Hepatocyte (in vitro differentiated cells): ENCODE data around the gene FGGY. TPM values are rescaled to one million over a fixed set of nuclear protein-coding genes. Genes with fewer than 3 reads are reported as not detected.

ENCODE experiments used
- DNase-seq: peaks from one replicate; pipeline ENCODE4 v3.0.0-alpha.2; 2016; ENCODE audit warnings: low spot score
- H2AFZ ChIP-seq: fragments of 200-600 bp; sonication (generic); 2 replicates; pipeline ENCODE4 v1.6.0; 2016; ENCODE audit warnings: antibody characterized with exemption, mild to moderate bottlenecking
- H3K27ac ChIP-seq: fragments of 200-600 bp; sonication (generic); 2 replicates; pipeline ENCODE4 v1.5.1; 2016; ENCODE audit warnings: mild to moderate bottlenecking
- H3K27me3 ChIP-seq: fragments of 200-600 bp; sonication (generic); 2 replicates; pipeline ENCODE4 v1.6.1; 2016
- H3K36me3 ChIP-seq: fragments of 200-600 bp; sonication (generic); replicated peaks from 2 replicates; pipeline ENCODE4 v1.5.1; 2016; ENCODE audit warnings: low read depth; ENCODE audit not compliant: insufficient read depth
- H3K4me1 ChIP-seq: fragments of 200-600 bp; sonication (generic); 2 replicates; pipeline ENCODE4 v1.5.1; 2016; ENCODE audit warnings: mild to moderate bottlenecking, moderate library complexity; ENCODE audit not compliant: insufficient read depth
- H3K4me2 ChIP-seq: fragments of 200-600 bp; sonication (generic); 2 replicates; pipeline ENCODE4 v1.6.0; 2016
- H3K4me3 ChIP-seq: fragments of 200-600 bp; sonication (generic); 2 replicates; pipeline ENCODE4 v1.5.1; 2016; ENCODE audit warnings: mild to moderate bottlenecking
- H3K79me2 ChIP-seq: fragments of 200-600 bp; sonication (generic); 2 replicates; pipeline ENCODE4 v1.6.0; 2017; ENCODE audit warnings: mild to moderate bottlenecking
- H3K9me2 ChIP-seq: fragments of 200-600 bp; sonication (generic); replicated peaks from 2 replicates; pipeline ENCODE4 v1.6.0; 2017; ENCODE audit warnings: mild to moderate bottlenecking; ENCODE audit not compliant: insufficient read depth
- H3K9me3 ChIP-seq: fragments of 200-600 bp; sonication (generic); 2 replicates; pipeline ENCODE4 v1.5.1; 2016; ENCODE audit warnings: low read depth, mild to moderate bottlenecking
- H4K20me1 ChIP-seq: fragments of 200-600 bp; sonication (generic); 2 replicates; pipeline ENCODE4 v1.6.0; 2016; ENCODE audit warnings: mild to moderate bottlenecking; ENCODE audit not compliant: insufficient read depth, poor library complexity, severe bottlenecking
- EZH2 ChIP-seq: fragments of 200-600 bp; sonication (generic); IDR thresholded peaks from 2 replicates; pipeline ENCODE4 v1.6.1; 2016; ENCODE audit warnings: antibody characterized with exemption, mild to moderate bottlenecking, borderline replicate concordance
- EZH2phosphoT487 ChIP-seq: fragments of 200-600 bp; sonication (generic); IDR thresholded peaks from one replicate; pipeline ENCODE4 v1.6.1; 2018; ENCODE audit warnings: antibody characterized with exemption, mild to moderate bottlenecking, low read depth, moderate library complexity; ENCODE audit not compliant: unreplicated experiment, severe bottlenecking
- WGBS: methylation state at CpG from one replicate; pipeline ENCODE4 v1.1.6; 2016; ENCODE audit warnings: low lambda C conversion rate; ENCODE audit errors: missing lambda C conversion rate; 5-methylcytosine and 5-hydroxymethylcytosine counted together
- polyA plus RNA-seq: library from polyadenylated mRNA; unstranded; fragments of >200 nt; fragmentation: Nextera tagmentation; extraction: Ambion mirVana; gene quantifications from 2 replicates; pipeline ENCODE4 v1.2.1, GENCODE V29; 2016
- total RNA-seq: library from RNA; depleted of rRNA; stranded (reverse); fragments of >200 nt; gene quantifications from 2 replicates; pipeline ENCODE4 v1.2.3, GENCODE V29; 2014
- TF ChIP-seq, protein P1 (sequence below): fragments of 200-600 bp; sonication (generic); IDR thresholded peaks from 2 replicates; pipeline ENCODE4 v1.5.1; 2016; ENCODE audit warnings: antibody characterized with exemption, mild to moderate bottlenecking; ENCODE audit not compliant: poor library complexity

FGGY gene
- total and polyA plus RNA-seq, 2 experiments from 2014 or later: 18.0 to 20.6 TPM

DNA sequence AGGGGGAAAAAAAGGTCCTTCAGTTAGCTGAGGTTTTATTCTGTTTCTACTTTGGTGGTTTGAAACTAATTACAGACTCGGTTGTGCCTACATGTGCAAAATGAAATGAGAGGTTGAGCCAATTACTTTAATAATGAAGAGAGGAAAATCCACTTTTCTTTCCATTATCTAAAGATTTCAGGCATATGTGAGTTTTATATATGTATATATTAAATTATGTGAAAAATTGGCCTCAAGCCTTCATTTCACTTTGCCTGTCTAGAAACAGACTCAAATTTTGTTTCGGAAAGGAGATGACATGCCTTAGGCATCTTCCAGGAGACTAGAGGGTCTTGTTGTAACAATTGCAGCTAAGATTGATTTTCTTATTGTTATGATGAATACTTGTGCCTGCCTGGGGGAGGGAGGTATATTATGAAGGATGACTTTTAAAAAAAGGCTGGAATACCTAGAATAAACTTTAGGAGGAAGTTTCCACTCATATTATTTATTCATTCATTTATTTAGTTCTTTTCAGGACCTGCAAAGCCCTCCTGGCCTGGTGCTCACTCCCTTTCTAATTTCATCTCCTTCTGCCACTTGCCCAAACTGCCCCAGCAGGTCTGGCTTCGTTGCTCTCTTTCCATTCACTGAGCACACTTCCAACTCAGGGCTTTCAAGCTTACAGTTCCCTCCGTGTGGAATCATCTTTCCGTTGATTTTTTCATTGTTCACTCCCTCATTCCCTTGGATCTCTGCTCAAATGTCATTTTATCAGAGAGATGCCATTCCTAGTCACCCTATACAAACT, 423.6 kb downstream of the FGGY start:
- Histone ChIP-seq H4K20me1 (no peaks in the 10 kb centered on the region), H3K4me1 (no peaks in the 10 kb centered on the region), H2AFZ (no peak overlapping the region), H3K4me2 (no peak overlapping the region), H3K36me3 (no peaks in the 10 kb centered on the region), H3K4me3 (no peak overlapping the region), H3K79me2 (no peaks in the 10 kb centered on the region), H3K27ac (no peak overlapping the region), H3K9me2 (no peaks in the 10 kb centered on the region), H3K9me3 (no peaks in the 10 kb centered on the region), H3K27me3 (no peaks in the 10 kb centered on the region)
- TF ChIP-seq EZH2phosphoT487 (no peak), EZH2 (no peak)
- TF ChIP-seq, protein P1, sequence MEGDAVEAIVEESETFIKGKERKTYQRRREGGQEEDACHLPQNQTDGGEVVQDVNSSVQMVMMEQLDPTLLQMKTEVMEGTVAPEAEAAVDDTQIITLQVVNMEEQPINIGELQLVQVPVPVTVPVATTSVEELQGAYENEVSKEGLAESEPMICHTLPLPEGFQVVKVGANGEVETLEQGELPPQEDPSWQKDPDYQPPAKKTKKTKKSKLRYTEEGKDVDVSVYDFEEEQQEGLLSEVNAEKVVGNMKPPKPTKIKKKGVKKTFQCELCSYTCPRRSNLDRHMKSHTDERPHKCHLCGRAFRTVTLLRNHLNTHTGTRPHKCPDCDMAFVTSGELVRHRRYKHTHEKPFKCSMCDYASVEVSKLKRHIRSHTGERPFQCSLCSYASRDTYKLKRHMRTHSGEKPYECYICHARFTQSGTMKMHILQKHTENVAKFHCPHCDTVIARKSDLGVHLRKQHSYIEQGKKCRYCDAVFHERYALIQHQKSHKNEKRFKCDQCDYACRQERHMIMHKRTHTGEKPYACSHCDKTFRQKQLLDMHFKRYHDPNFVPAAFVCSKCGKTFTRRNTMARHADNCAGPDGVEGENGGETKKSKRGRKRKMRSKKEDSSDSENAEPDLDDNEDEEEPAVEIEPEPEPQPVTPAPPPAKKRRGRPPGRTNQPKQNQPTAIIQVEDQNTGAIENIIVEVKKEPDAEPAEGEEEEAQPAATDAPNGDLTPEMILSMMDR: no peak
- DNase-seq: no peak
- WGBS: 56% methylated on average over 5 of the region's 5 CpGs

GRCh38 chr1:59730302-59730701, 433.4 kb downstream of the FGGY start:
- H2AFZ ChIP-seq: no peak overlapping the region
- no peak overlapping the region for H3K4me3 ChIP-seq
- peak overlapping the region; percentile 19 for H3K4me2 ChIP-seq
- no peaks in the 10 kb centered on the region for H4K20me1 ChIP-seq
- no peaks in the 10 kb centered on the region for H3K79me2 ChIP-seq
- no peaks in the 10 kb centered on the region for H3K9me3 ChIP-seq
- H3K27ac ChIP-seq: peak overlapping the region; percentile 84
- TF ChIP-seq EZH2 (no peak), EZH2phosphoT487 (no peak)
- TF ChIP-seq, protein P1: no peak
- H3K36me3 ChIP-seq: no peaks in the 10 kb centered on the region
- peaks cover 21% of the 10 kb centered on the region for H3K4me1 ChIP-seq
- 85% methylated on average over 1 of the region's 1 CpG for WGBS
- no peaks in the 10 kb centered on the region for H3K9me2 ChIP-seq
- H3K27me3 ChIP-seq: no peaks in the 10 kb centered on the region
- DNase-seq: peak; percentile 28

- no peak for TF ChIP-seq EZH2phosphoT487
- TF ChIP-seq EZH2: no peak
- TF ChIP-seq, protein P1: no peak
- Histone ChIP-seq H3K36me3 (no peaks in the 10 kb centered on the region), H3K4me1 (peaks cover 21% of the 10 kb centered on the region), H3K4me3 (no peak overlapping the region), H3K27me3 (no peaks in the 10 kb centered on the region), H3K79me2 (no peaks in the 10 kb centered on the region), H3K9me3 (no peaks in the 10 kb centered on the region), H3K27ac (peak overlapping the region; percentile 84), H4K20me1 (no peaks in the 10 kb centered on the region), H2AFZ (peak overlapping the region; percentile 21), H3K4me2 (peak overlapping the region; percentile 19), H3K9me2 (no peaks in the 10 kb centered on the region)
- 34% methylated on average over 12 of the region's 12 CpGs for WGBS
- DNase-seq: peak; percentile 85
Measured at GRCh38 chr1:59730759-59731478, 434.0 kb downstream of the FGGY start.
